ENCODE measurements around the gene MYO9A. TPM values are rescaled to one million over a fixed set of nuclear protein-coding genes. Genes with fewer than 3 reads are reported as not detected.
"Not testable (repeated sequence)": the region's sequence is repeated elsewhere in the genome, so short reads cannot be mapped to it uniquely, and the experiment has no call there.

MYO9A gene
- total RNA-seq, 1 experiment from 2014 or later: 142 TPM

- Histone ChIP-seq H3K27ac (ENCODE audit: low read length) (peak overlapping the region; percentile 87), H3K4me2 (ENCODE audit: low read depth, low read length, poor library complexity, severe bottlenecking) (peak overlapping the region; percentile 85), H3K36me3 (ENCODE audit: insufficient read depth, low read length) (no peaks in the 10 kb centered on the region), H2AFZ (ENCODE audit: low read length) (no peak overlapping the region), H4K20me1 (ENCODE audit: insufficient read depth, low read depth, low read length) (no peaks in the 10 kb centered on the region), H3K9ac (ENCODE audit: low read length) (no peak overlapping the region), H3K27me3 (ENCODE audit: low read length) (no peaks in the 10 kb centered on the region), H3K4me3 (ENCODE audit: low read length) (no peak overlapping the region), H3K9me3 (ENCODE audit: low read length) (no peaks in the 10 kb centered on the region), H3K4me1 (ENCODE audit: low read length) (peaks cover 56% of the 10 kb centered on the region), H3K9me2 (replicated peaks; ENCODE audit: insufficient read depth, low read length) (no peaks in the 10 kb centered on the region), H3K79me2 (ENCODE audit: low read length) (peaks cover 92% of the 10 kb centered on the region)
- DNase-seq: no peak
Observed at GRCh38 chr15:72112805-72113204, 5.1 kb downstream of the MYO9A start.

- H3K79me2 ChIP-seq (ENCODE audit: low read length): peaks cover 97% of the 10 kb centered on the region
- H3K27ac ChIP-seq (ENCODE audit: low read length): peak overlapping the region; percentile 87
- no peak overlapping the region for H3K9ac ChIP-seq (ENCODE audit: low read length)
- peaks cover 62% of the 10 kb centered on the region for H3K4me1 ChIP-seq (ENCODE audit: low read length)
- no peaks in the 10 kb centered on the region for H3K27me3 ChIP-seq (ENCODE audit: low read length)
- no peak overlapping the region for H3K4me3 ChIP-seq (ENCODE audit: low read length)
- no peak overlapping the region for H2AFZ ChIP-seq (ENCODE audit: low read length)
- H3K4me2 ChIP-seq (ENCODE audit: low read depth, low read length, poor library complexity, severe bottlenecking): peak overlapping the region; percentile 12
- no peaks in the 10 kb centered on the region for H3K36me3 ChIP-seq (ENCODE audit: insufficient read depth, low read length)
- H3K9me2 ChIP-seq (replicated peaks; ENCODE audit: insufficient read depth, low read length): no peaks in the 10 kb centered on the region
- H4K20me1 ChIP-seq (ENCODE audit: insufficient read depth, low read depth, low read length): no peaks in the 10 kb centered on the region
- H3K9me3 ChIP-seq (ENCODE audit: low read length): no peaks in the 10 kb centered on the region
- DNase-seq: no peak
Observed at GRCh38 chr15:72112116-72112515, 5.8 kb downstream of the MYO9A start.

DNA sequence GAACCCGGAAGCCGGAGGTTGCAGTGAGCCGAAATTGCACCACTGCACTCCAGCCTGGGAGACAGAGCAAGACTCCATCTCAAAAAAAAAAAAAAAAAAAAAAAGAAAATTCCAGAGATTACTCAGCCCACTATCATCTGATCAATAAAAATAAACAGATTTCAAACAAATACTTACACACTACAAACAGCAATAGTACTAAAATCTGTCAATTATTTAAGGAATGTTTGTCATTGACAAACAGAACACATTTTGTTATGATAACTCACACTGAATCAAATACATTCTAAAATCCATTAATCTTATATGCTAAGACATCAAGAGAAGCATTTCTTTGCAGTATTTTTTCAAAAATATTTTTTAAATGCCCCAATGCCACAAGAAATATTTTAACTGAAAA, 7.6 kb downstream of the MYO9A start:
- H3K36me3 ChIP-seq (ENCODE audit: insufficient read depth, low read length): no peaks in the 10 kb centered on the region
- no peak overlapping the region for H2AFZ ChIP-seq (ENCODE audit: low read length)
- H3K4me2 ChIP-seq (ENCODE audit: low read depth, low read length, poor library complexity, severe bottlenecking): no peak overlapping the region
- no peak overlapping the region for H3K4me3 ChIP-seq (ENCODE audit: low read length)
- H3K4me1 ChIP-seq (ENCODE audit: low read length): peaks cover 74% of the 10 kb centered on the region
- no peaks in the 10 kb centered on the region for H4K20me1 ChIP-seq (ENCODE audit: insufficient read depth, low read depth, low read length)
- no peaks in the 10 kb centered on the region for H3K27me3 ChIP-seq (ENCODE audit: low read length)
- no peaks in the 10 kb centered on the region for H3K9me2 ChIP-seq (replicated peaks; ENCODE audit: insufficient read depth, low read length)
- no peaks in the 10 kb centered on the region for H3K9me3 ChIP-seq (ENCODE audit: low read length)
- DNase-seq: peak; percentile 45
- no peak overlapping the region for H3K27ac ChIP-seq (ENCODE audit: low read length)
- peaks cover 97% of the 10 kb centered on the region for H3K79me2 ChIP-seq (ENCODE audit: low read length)
- H3K9ac ChIP-seq (ENCODE audit: low read length): no peak overlapping the region

GRCh38 chr15:72106068-72106467, 11.9 kb downstream of the MYO9A start:
- Histone ChIP-seq H3K9ac (ENCODE audit: low read length) (no peak overlapping the region), H3K4me1 (ENCODE audit: low read length) (peaks cover 72% of the 10 kb centered on the region), H2AFZ (ENCODE audit: low read length) (no peak overlapping the region), H3K27ac (ENCODE audit: low read length) (peak overlapping the region; percentile 97), H3K9me3 (ENCODE audit: low read length) (no peaks in the 10 kb centered on the region), H4K20me1 (ENCODE audit: insufficient read depth, low read depth, low read length) (no peaks in the 10 kb centered on the region), H3K79me2 (ENCODE audit: low read length) (peaks cover 84% of the 10 kb centered on the region), H3K4me3 (ENCODE audit: low read length) (no peak overlapping the region), H3K4me2 (ENCODE audit: low read depth, low read length, poor library complexity, severe bottlenecking) (no peak overlapping the region), H3K27me3 (ENCODE audit: low read length) (no peaks in the 10 kb centered on the region), H3K36me3 (ENCODE audit: insufficient read depth, low read length) (no peaks in the 10 kb centered on the region), H3K9me2 (replicated peaks; ENCODE audit: insufficient read depth, low read length) (no peaks in the 10 kb centered on the region)
- no peak for DNase-seq

DNA sequence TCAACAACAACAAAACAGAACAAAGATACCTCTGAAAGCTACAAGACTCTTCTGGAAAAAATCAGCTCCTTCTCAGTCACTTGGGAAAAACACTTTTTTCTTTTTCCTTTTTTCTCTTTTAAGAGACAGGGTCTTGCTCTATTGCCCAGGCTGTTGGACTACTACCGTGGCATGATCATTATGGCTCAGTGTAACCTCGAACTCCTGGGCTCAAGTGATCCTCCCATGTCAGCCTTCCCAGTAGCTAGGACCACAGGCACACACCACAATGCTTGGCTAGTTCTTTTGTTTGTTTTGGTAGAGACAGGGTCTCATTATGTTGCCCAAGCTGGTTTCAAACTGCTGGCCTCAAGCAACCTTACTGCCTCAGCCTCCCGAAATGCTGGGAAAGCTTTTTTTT, 12.8 kb downstream of the MYO9A start:
- Histone ChIP-seq H3K4me3 (ENCODE audit: low read length) (peak overlapping the region; percentile 61), H3K36me3 (ENCODE audit: insufficient read depth, low read length) (no peaks in the 10 kb centered on the region), H3K4me2 (ENCODE audit: low read depth, low read length, poor library complexity, severe bottlenecking) (peak overlapping the region; percentile 69), H3K27me3 (ENCODE audit: low read length) (no peaks in the 10 kb centered on the region), H3K79me2 (ENCODE audit: low read length) (peaks cover 75% of the 10 kb centered on the region), H2AFZ (ENCODE audit: low read length) (no peak overlapping the region), H3K9me2 (replicated peaks; ENCODE audit: insufficient read depth, low read length) (no peaks in the 10 kb centered on the region), H3K9ac (ENCODE audit: low read length) (peak overlapping the region; percentile 66), H3K4me1 (ENCODE audit: low read length) (peaks cover 72% of the 10 kb centered on the region), H4K20me1 (ENCODE audit: insufficient read depth, low read depth, low read length) (no peaks in the 10 kb centered on the region), H3K9me3 (ENCODE audit: low read length) (no peaks in the 10 kb centered on the region), H3K27ac (ENCODE audit: low read length) (peak overlapping the region; percentile 97)
- no peak for DNase-seq

GRCh38 chr15:72100551-72100950, 17.4 kb downstream of the MYO9A start:
- H3K27me3 ChIP-seq (ENCODE audit: low read length); H3K27ac ChIP-seq (ENCODE audit: low read length); H3K9ac ChIP-seq (ENCODE audit: low read length); DNase-seq; H3K9me2 ChIP-seq (replicated peaks; ENCODE audit: insufficient read depth, low read length); H3K4me3 ChIP-seq (ENCODE audit: low read length); H3K9me3 ChIP-seq (ENCODE audit: low read length); H3K4me2 ChIP-seq (ENCODE audit: low read depth, low read length, poor library complexity, severe bottlenecking); H4K20me1 ChIP-seq (ENCODE audit: insufficient read depth, low read depth, low read length); H2AFZ ChIP-seq (ENCODE audit: low read length): not testable (repeated sequence)
- H3K36me3 ChIP-seq (ENCODE audit: insufficient read depth, low read length): peaks cover 11% of the 10 kb centered on the region; the same call in 1 of the 2 replicates
- H3K79me2 ChIP-seq (ENCODE audit: low read length): peaks cover 70% of the 10 kb centered on the region
- H3K4me1 ChIP-seq (ENCODE audit: low read length): peaks cover 32% of the 10 kb centered on the region

DNA sequence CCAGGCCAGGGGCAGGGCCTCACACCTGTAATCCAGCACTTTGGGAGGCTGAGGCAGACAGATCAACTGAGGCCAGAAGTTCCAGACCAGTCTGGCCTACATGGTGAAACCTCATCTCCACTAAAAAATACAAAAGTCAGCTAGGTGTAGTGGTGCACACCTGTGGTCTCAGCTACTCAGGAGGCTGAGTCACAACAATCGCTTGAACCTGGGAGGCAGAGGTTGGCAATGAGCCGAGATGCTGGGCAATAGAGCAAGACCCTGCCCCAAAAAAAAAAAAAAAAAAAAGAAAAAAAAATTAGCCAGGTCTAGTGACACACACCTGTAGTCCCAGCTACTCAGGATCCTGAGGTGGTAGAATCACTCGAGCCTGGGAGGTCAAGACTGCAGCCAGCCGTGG, 18.8 kb downstream of the MYO9A start:
- Histone ChIP-seq H3K79me2 (ENCODE audit: low read length) (peaks cover 56% of the 10 kb centered on the region), H3K4me1 (ENCODE audit: low read length) (peaks cover 18% of the 10 kb centered on the region), H2AFZ (ENCODE audit: low read length) (no peak overlapping the region), H3K4me2 (ENCODE audit: low read depth, low read length, poor library complexity, severe bottlenecking) (no peak overlapping the region), H4K20me1 (ENCODE audit: insufficient read depth, low read depth, low read length) (no peaks in the 10 kb centered on the region), H3K36me3 (ENCODE audit: insufficient read depth, low read length) (peaks cover 11% of the 10 kb centered on the region; the same call in 1 of the 2 replicates), H3K9me2 (replicated peaks; ENCODE audit: insufficient read depth, low read length) (no peaks in the 10 kb centered on the region), H3K9me3 (ENCODE audit: low read length) (no peaks in the 10 kb centered on the region), H3K27me3 (ENCODE audit: low read length) (no peaks in the 10 kb centered on the region), H3K4me3 (ENCODE audit: low read length) (no peak overlapping the region), H3K9ac (ENCODE audit: low read length) (no peak overlapping the region), H3K27ac (ENCODE audit: low read length) (peak overlapping the region; percentile 6; the same call in 1 of the 2 replicates)
- no peak for DNase-seq

- H3K9me2 ChIP-seq (replicated peaks; ENCODE audit: insufficient read depth, low read length): no peaks in the 10 kb centered on the region
- no peaks in the 10 kb centered on the region for H3K27me3 ChIP-seq (ENCODE audit: low read length)
- H3K4me2 ChIP-seq (ENCODE audit: low read depth, low read length, poor library complexity, severe bottlenecking): no peak overlapping the region
- H3K4me1 ChIP-seq (ENCODE audit: low read length): peaks cover 8% of the 10 kb centered on the region
- H3K27ac ChIP-seq (ENCODE audit: low read length): peak overlapping the region; percentile 54; the same call in 1 of the 2 replicates
- H3K36me3 ChIP-seq (ENCODE audit: insufficient read depth, low read length): peaks cover 11% of the 10 kb centered on the region; the same call in 1 of the 2 replicates
- H3K79me2 ChIP-seq (ENCODE audit: low read length): peaks cover 53% of the 10 kb centered on the region
- no peaks in the 10 kb centered on the region for H4K20me1 ChIP-seq (ENCODE audit: insufficient read depth, low read depth, low read length)
- no peaks in the 10 kb centered on the region for H3K9me3 ChIP-seq (ENCODE audit: low read length)
- no peak overlapping the region for H3K9ac ChIP-seq (ENCODE audit: low read length)
- DNase-seq: no peak
- H3K4me3 ChIP-seq (ENCODE audit: low read length): no peak overlapping the region
- H2AFZ ChIP-seq (ENCODE audit: low read length): no peak overlapping the region
Observed at GRCh38 chr15:72098040-72098439, 19.9 kb downstream of the MYO9A start.

- Histone ChIP-seq H3K79me2 (ENCODE audit: low read length) (peaks cover 58% of the 10 kb centered on the region), H3K27ac (ENCODE audit: low read length) (no peak overlapping the region), H3K27me3 (ENCODE audit: low read length) (no peaks in the 10 kb centered on the region), H3K4me3 (ENCODE audit: low read length) (no peak overlapping the region), H4K20me1 (ENCODE audit: insufficient read depth, low read depth, low read length) (no peaks in the 10 kb centered on the region), H2AFZ (ENCODE audit: low read length) (no peak overlapping the region), H3K4me1 (ENCODE audit: low read length) (peaks cover 13% of the 10 kb centered on the region), H3K4me2 (ENCODE audit: low read depth, low read length, poor library complexity, severe bottlenecking) (no peak overlapping the region), H3K9me3 (ENCODE audit: low read length) (no peaks in the 10 kb centered on the region), H3K36me3 (ENCODE audit: insufficient read depth, low read length) (peaks cover 15% of the 10 kb centered on the region; the same call in 1 of the 2 replicates), H3K9ac (ENCODE audit: low read length) (no peak overlapping the region), H3K9me2 (replicated peaks; ENCODE audit: insufficient read depth, low read length) (no peaks in the 10 kb centered on the region)
- DNase-seq: peak; percentile 36
Observed at GRCh38 chr15:72096796-72097195, 21.2 kb downstream of the MYO9A start.
